Stimulated activated CD8-positive, alpha-beta memory T cell treated with anti-CD3 and anti-CD28 coated beads, Interleukin-12 subunit alpha, Interleukin-12 subunit beta, amount 100 ng/mL, for 4 hours (primary cell): ENCODE results near the gene HYPK.

ENCODE experiments used
- DNase-seq: peaks from one replicate; pipeline ENCODE4 v3.0.0-alpha.2; 2020; ENCODE audit warnings: low read depth

Gene HYPK

DNA sequence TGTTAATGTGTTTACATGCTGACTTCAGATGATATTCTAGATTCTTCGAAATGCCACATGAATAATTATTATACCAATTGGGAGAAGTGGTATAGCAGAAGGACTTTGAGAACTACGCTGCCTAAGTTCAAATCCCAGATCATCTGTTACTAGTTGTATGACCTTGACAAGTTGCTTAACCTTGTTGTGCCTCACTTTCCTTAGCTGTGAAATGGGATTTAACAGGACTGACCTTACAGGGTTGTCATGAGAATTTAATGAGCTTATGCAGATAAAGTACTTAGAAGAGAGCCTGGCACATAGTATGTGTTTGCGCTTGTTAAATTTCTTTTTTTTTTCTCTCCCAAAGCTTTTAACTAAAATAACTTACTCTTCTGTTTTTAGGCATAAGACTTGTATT lies 50.9 kb downstream of the HYPK start:
- DNase-seq = no peak

DNA sequence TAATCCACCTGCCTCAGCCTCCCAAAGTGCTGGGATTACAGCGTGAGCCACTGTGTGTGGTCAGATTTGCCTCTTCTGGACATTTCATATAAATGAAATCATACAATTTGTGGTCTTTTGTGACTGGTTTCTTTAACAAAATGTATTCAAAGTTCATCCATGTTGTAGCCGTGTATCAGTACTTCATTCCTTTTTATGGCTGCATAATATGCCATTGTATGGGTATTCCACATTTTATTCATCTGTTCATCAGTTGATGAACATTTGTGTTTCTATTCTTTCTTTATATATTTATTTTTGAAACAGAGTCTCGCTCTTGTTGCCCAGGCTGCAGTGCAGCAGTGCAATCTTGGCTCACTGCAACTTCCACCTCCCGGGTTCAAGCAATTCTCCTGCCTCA lies 52.2 kb downstream of the HYPK start:
- DNase-seq = no peak
